SK-N-MC (cell line): ENCODE results near the gene ATP1A2.

ENCODE experiments used
- EZH2 ChIP-seq: fragments of 200-600 bp; sonication (generic); IDR thresholded peaks from one replicate; pipeline ENCODE4 v1.6.1; 2017; ENCODE audit warnings: antibody characterized with exemption
- FOXP2 ChIP-seq: optimal IDR thresholded peaks from 2 replicates; pipeline ENCODE3; 2011; ENCODE audit warnings: mild to moderate bottlenecking, moderate library complexity; ENCODE audit not compliant: insufficient read depth; ENCODE audit errors: extremely low read length, control extremely low read depth
- POLR2AphosphoS5 ChIP-seq: IDR thresholded peaks from 2 replicates; pipeline ENCODE4 v1.6.1; 2012; ENCODE audit warnings: mild to moderate bottlenecking, low read depth, low read length, borderline replicate concordance

DNA sequence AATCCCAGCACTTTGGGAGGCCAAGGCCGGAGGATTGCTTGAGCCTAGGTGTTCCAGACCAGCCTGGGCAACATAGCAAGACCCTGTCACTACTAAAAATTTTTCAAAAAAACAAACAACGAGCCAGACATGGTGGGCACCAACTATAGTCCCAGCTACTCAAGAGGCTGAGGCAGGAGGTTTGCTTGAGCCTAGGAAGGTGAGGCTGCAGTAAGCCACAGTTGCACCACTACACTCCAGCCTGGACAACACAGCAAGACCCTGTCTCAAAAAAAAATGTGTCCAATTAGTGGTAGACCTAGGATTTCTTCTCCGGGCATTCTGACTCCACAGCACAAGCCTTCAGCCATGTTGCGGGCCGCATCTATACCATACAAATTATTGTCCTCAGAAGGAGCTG lies 10.4 kb upstream of the ATP1A2 start:
- TF ChIP-seq POLR2AphosphoS5: no peak
- TF ChIP-seq FOXP2: no peak
- TF ChIP-seq EZH2: no peak
